OCI-LY1 (cell line): ENCODE data around the gene SYDE2.

Experiments used
- EZH2 ChIP-seq: fragments of 200-600 bp; sonication (generic), shearing (Covaris generic); IDR thresholded peaks from 2 replicates; pipeline ENCODE4 v1.8.0; 2017; ENCODE audit warnings: borderline replicate concordance, mixed run types, mild to moderate bottlenecking, antibody characterized with exemption, low read length, moderate library complexity, mixed read lengths
- TF ChIP-seq, protein P1 (sequence below): fragments of 200-600 bp; sonication (generic), shearing (Covaris generic); IDR thresholded peaks from 2 replicates; pipeline ENCODE4 v1.5.1; 2017; ENCODE audit warnings: mild to moderate bottlenecking, antibody characterized with exemption, low read length, moderate library complexity, mixed read lengths

DNA sequence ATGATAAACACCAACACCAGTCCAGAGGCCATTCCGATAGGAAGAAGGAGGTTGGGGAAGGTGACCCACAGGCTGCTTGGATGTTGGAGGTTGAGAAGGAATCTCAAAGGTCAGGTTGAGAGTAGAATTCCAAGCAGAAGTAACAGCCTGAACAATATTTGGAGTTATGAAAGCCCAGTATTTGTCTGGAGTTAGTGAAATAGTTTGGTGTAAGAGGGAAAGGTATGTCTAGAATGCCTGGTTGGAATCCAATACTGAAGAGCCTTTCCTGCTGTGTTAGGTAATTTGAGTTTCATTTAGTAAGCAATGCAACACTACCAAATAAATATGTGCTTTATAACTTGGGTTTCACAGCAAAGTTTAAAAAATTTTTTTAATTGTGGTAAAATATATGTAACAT lies 82.1 kb downstream of the SYDE2 start:
- TF ChIP-seq, protein P1, sequence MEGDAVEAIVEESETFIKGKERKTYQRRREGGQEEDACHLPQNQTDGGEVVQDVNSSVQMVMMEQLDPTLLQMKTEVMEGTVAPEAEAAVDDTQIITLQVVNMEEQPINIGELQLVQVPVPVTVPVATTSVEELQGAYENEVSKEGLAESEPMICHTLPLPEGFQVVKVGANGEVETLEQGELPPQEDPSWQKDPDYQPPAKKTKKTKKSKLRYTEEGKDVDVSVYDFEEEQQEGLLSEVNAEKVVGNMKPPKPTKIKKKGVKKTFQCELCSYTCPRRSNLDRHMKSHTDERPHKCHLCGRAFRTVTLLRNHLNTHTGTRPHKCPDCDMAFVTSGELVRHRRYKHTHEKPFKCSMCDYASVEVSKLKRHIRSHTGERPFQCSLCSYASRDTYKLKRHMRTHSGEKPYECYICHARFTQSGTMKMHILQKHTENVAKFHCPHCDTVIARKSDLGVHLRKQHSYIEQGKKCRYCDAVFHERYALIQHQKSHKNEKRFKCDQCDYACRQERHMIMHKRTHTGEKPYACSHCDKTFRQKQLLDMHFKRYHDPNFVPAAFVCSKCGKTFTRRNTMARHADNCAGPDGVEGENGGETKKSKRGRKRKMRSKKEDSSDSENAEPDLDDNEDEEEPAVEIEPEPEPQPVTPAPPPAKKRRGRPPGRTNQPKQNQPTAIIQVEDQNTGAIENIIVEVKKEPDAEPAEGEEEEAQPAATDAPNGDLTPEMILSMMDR, result no peak
- no peak for TF ChIP-seq EZH2
